GM12878 (cell line): ENCODE measurements around the gene TAGLN. TPM values are rescaled to one million over a fixed set of nuclear protein-coding genes. Genes with fewer than 3 reads are reported as not detected.

Source experiments
- ATAC-seq: fragments of 200-7000 bp; cut with Tn5 transposase; 3 replicates; pipeline ENCODE4 v1.9.1; 2020; ENCODE audit warnings: mild to moderate bottlenecking, moderate library complexity
- BruUV-seq: library from RNA; stranded (reverse); fragments of 400-500 nt; replicated peaks from 2 replicates; lab custom pipeline; 2021; lab: Mats Ljungman, UMichigan
- CTCF ChIA-PET: fragments of 300-600 bp; sonication (Branson Sonifier 250); formaldehyde crosslinking; extraction: SDS; loops from one replicate; lab custom pipeline; 2021; ENCODE audit warnings: inconsistent platforms; lab: Yijun Ruan, JAX
- POLR2A ChIA-PET: fragments of 350-600 bp; formaldehyde crosslinking; extraction: SDS; loops from one replicate; lab custom pipeline; 2021; ENCODE audit warnings: inconsistent platforms; lab: Charles Lee
- RAD21 ChIA-PET: fragments of 300-600 bp; sonication (Branson Sonifier 250); formaldehyde crosslinking; loops from one replicate; lab custom pipeline; 2023; ENCODE audit warnings: antibody characterized with exemption; ENCODE audit not compliant: unreplicated experiment; lab: Charles Lee
- SMC1A ChIA-PET: fragments of 300-600 bp; sonication (Branson Sonifier 250); formaldehyde crosslinking; loops from one replicate; lab custom pipeline; 2023; ENCODE audit not compliant: unreplicated experiment, uncharacterized antibody; lab: Charles Lee
- DNase-seq: peaks from one replicate; pipeline ENCODE4 v3.0.0-alpha.2; 2011; ENCODE audit warnings: low read depth, low spot score
- FAIRE-seq: peaks from 3 replicates; lab custom pipeline; 2011; peaks lifted over from hg19 to GRCh38; lab: Jason Lieb, UNC
- H2AFZ ChIP-seq: 2 replicates; pipeline ENCODE4 v1.6.0; 2011; ENCODE audit warnings: low read depth, low read length, control low read depth; ENCODE audit not compliant: control insufficient read depth
- H3K27ac ChIP-seq: 2 replicates; pipeline ENCODE4 v1.5.1; 2011; ENCODE audit warnings: control low read depth; ENCODE audit not compliant: control insufficient read depth, insufficient read depth
- H3K27me3 ChIP-seq, 2 experiments: replicated peaks in 1 of 2; 2 replicates each; pipeline versions ENCODE4 v1.6.0 to v1.6.1; 2011; ENCODE audit warnings: low read length in 1 of 2; ENCODE audit not compliant: control insufficient read depth in 2 of 2, insufficient read depth in 2 of 2
- H3K36me3 ChIP-seq, 2 experiments: 2 replicates each; pipeline ENCODE4 v1.5.1; 2011; ENCODE audit warnings: low read length in 1 of 2; ENCODE audit not compliant: control insufficient read depth in 2 of 2, insufficient read depth in 2 of 2
- H3K4me1 ChIP-seq: 2 replicates; pipeline ENCODE4 v1.6.1; 2011; ENCODE audit warnings: mild to moderate bottlenecking, low read length, moderate library complexity, mixed read lengths; ENCODE audit not compliant: control insufficient read depth, insufficient read depth
- H3K4me2 ChIP-seq: 2 replicates; pipeline ENCODE4 v1.6.0; 2011; ENCODE audit warnings: control low read depth; ENCODE audit not compliant: control insufficient read depth, insufficient read depth
- H3K4me3 ChIP-seq: fragments of 200-600 bp; sonication (generic); 2 replicates; pipeline ENCODE4 v1.5.1; 2016
- H3K79me2 ChIP-seq: 2 replicates; pipeline ENCODE4 v1.6.0; 2011; ENCODE audit warnings: low read length; ENCODE audit not compliant: control insufficient read depth, insufficient read depth
- H3K9ac ChIP-seq: 2 replicates; pipeline ENCODE4 v1.8.0; 2011; ENCODE audit warnings: low read length, control low read depth, mixed read lengths; ENCODE audit not compliant: control insufficient read depth, insufficient read depth
- H3K9me3 ChIP-seq: replicated peaks from 3 replicates; pipeline ENCODE4 v1.5.1; 2011; ENCODE audit warnings: mild to moderate bottlenecking, low read length; ENCODE audit not compliant: control insufficient read depth, insufficient read depth
- H4K20me1 ChIP-seq: 2 replicates; pipeline ENCODE4 v1.6.0; 2011; ENCODE audit not compliant: control insufficient read depth, insufficient read depth
- BRCA1 ChIP-seq: IDR thresholded peaks from 2 replicates; pipeline ENCODE4 v1.6.1; 2011; ENCODE audit warnings: low read depth, low read length, improper control_type of control experiment
- CBFB ChIP-seq: IDR thresholded peaks from 2 replicates; pipeline ENCODE4 v1.6.1; 2016; ENCODE audit warnings: antibody characterized with exemption, low read depth
- CBX3 ChIP-seq: fragments of 200-600 bp; sonication (generic); IDR thresholded peaks from 2 replicates; pipeline ENCODE4 v1.6.1; 2016; ENCODE audit warnings: low read depth, borderline replicate concordance
- CREB1 ChIP-seq: IDR thresholded peaks from 2 replicates; pipeline ENCODE4 v1.6.1; 2012; ENCODE audit warnings: low read depth, mild to moderate bottlenecking, inconsistent platforms
- FOXK2 ChIP-seq: fragments of 450-650 bp; IDR thresholded peaks from 2 replicates; pipeline ENCODE4 v1.6.1; 2017; ENCODE audit warnings: mild to moderate bottlenecking, moderate library complexity
- GABPA ChIP-seq: IDR thresholded peaks from 2 replicates; pipeline ENCODE4 v1.6.1; 2014; ENCODE audit warnings: antibody characterized with exemption, low read depth, mild to moderate bottlenecking, inconsistent platforms
- POLR2A ChIP-seq: IDR thresholded peaks from 2 replicates; pipeline ENCODE4 v1.6.1; 2011; ENCODE audit warnings: low read depth, mild to moderate bottlenecking, low read length
- RAD21 ChIP-seq: IDR thresholded peaks from 2 replicates; pipeline ENCODE4 v1.6.1; 2011; ENCODE audit warnings: mild to moderate bottlenecking, low read depth, low read length, moderate library complexity; ENCODE audit not compliant: insufficient read depth
- RB1 ChIP-seq: fragments of 450-650 bp; formaldehyde crosslinking; IDR thresholded peaks from 2 replicates; pipeline ENCODE4 v1.6.1; 2017; ENCODE audit warnings: mild to moderate bottlenecking, borderline replicate concordance
- RFX5 ChIP-seq: IDR thresholded peaks from 2 replicates; pipeline ENCODE4 v1.6.1; 2011; ENCODE audit warnings: low read depth, low read length, improper control_type of control experiment
- SRF ChIP-seq, 2 experiments: IDR thresholded peaks; 2 replicates each; pipeline ENCODE4 v1.6.1; 2011; ENCODE audit warnings: low read depth in 2 of 2, low read length in 2 of 2, mild to moderate bottlenecking in 1 of 2, moderate library complexity in 1 of 2
- STAT3 ChIP-seq: IDR thresholded peaks from 2 replicates; pipeline ENCODE4 v1.6.1; 2011; ENCODE audit warnings: low read depth, low read length, improper control_type of control experiment
- YBX1 ChIP-seq: fragments of 450-650 bp; IDR thresholded peaks from 2 replicates; pipeline ENCODE4 v1.6.1; 2016; ENCODE audit warnings: antibody characterized with exemption
- ZNF24 ChIP-seq: fragments of 450-650 bp; IDR thresholded peaks from 2 replicates; pipeline ENCODE4 v1.6.1; 2017; ENCODE audit warnings: antibody characterized with exemption, mild to moderate bottlenecking
- WGBS: methylation state at CpG from one replicate; pipeline ENCODE4 v1.1.6; 2016; ENCODE audit warnings: low lambda C conversion rate; ENCODE audit not compliant: insufficient replicate concordance, insufficient coverage; ENCODE audit errors: missing lambda C conversion rate; 5-methylcytosine and 5-hydroxymethylcytosine counted together
- in situ Hi-C: fragments of 300-500 bp; cut with MboI; formaldehyde crosslinking; loops from 9 replicates; pipeline ENCODE4 v1.14.3; 2018; ENCODE audit warnings: mixed read lengths
- intact Hi-C: fragments of 100-400 bp; cut with micrococcal nuclease; formaldehyde crosslinking; loops from one replicate; pipeline ENCODE4 v1.14.2; 2022; ENCODE audit not compliant: unreplicated experiment
- polyA plus RNA-seq, 11 experiments: library from polyadenylated mRNA; depleted of rRNA in 4 of 11; unstranded in 6 of 11; stranded (reverse) in 5 of 11; fragments of >200 nt; fragmentation: Nextera tagmentation in 4 of 11; fragmentation: Illumina TruSeq in 1 of 11; extraction: Ambion mirVana in 4 of 11; extraction: Trizol in 1 of 11; gene quantifications; 1 replicate in 1 of 11; 2 replicates in 10 of 11; pipeline versions ENCODE4 v1.2.1 to v1.2.3, GENCODE V29; 2011 to 2016; ENCODE audit warnings: inconsistent platforms in 2 of 11, missing spikeins in 2 of 11, low read depth in 1 of 11
- total RNA-seq, 4 experiments: library from RNA; depleted of rRNA in 3 of 4; stranded (reverse); fragments of >200 nt in 3 of 4; fragmentation: Illumina TruSeq in 1 of 4; extraction: Trizol in 1 of 4; gene quantifications; 2 replicates each; pipeline versions ENCODE4 v1.2.1 to v1.2.3, GENCODE V29; 2013 to 2021
- TF ChIP-seq, protein P1 (sequence below): IDR thresholded peaks from 2 replicates; pipeline ENCODE4 v1.6.1; 2012; ENCODE audit warnings: low read length, inconsistent platforms
- TF ChIP-seq, protein P2 (sequence below): fragments of 450-650 bp; IDR thresholded peaks from 2 replicates; pipeline ENCODE4 v1.6.1; 2018; ENCODE audit warnings: mild to moderate bottlenecking, low read depth, moderate library complexity; ENCODE audit not compliant: partially characterized antibody

TAGLN gene
- total and polyA plus RNA-seq, 10 of the 15 experiments (the other 5 are each of a cell fraction or from before 2014, with no cell fraction given): 0.26 to 4.6 (median 1.7) TPM

DNA sequence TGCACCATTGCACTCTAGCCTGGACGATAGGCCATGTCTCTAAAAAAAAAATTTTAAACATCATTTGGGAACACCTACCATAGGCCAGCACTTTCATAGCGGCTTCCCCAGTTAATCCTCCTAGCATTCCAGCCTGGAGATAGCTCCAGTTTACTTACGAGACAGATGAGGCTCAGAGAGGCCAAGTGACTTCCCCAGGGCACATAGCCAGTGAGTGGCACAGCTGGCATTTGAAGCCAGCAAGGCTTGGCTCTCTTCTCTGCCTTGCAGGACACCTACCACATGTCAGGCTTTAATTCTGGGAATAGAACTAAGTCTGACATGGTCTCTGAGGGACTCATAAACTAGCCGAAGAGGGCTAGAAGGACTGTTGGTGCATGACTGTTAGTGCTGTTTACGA is 4.9 kb upstream of the TAGLN start:
- no peak overlapping the region for H2AFZ ChIP-seq
- no peaks in the 10 kb centered on the region for H3K9me3 ChIP-seq
- SMC1A ChIA-PET: interaction anchor here (1.1 to 1.9 kb wide), 2 partner anchors 13 to 33 kb away, joined by 4 to 6 read pairs; no protein-coding TSS in a partner anchor
- no peaks in the 10 kb centered on the region for H4K20me1 ChIP-seq
- POLR2A ChIA-PET: no interaction called here
- peaks cover 3 to 4% of the 10 kb centered on the region in 2 experiments; a peak in 3 of 4 replicates for H3K36me3 ChIP-seq
- CTCF ChIA-PET: interaction anchor here (3.0 to 4.0 kb wide), 2 partner anchors 13 to 33 kb away, joined by 16 to 18 read pairs; no protein-coding TSS in a partner anchor
- RAD21 ChIA-PET: interaction anchor here (1.1 kb wide), 1 partner anchor 13 kb away, joined by 3 read pairs; no protein-coding TSS in a partner anchor
- H3K79me2 ChIP-seq: no peaks in the 10 kb centered on the region
- H3K27ac ChIP-seq: no peak overlapping the region
- TF ChIP-seq FOXK2: no peak
- peaks cover 12% of the 10 kb centered on the region for H3K4me1 ChIP-seq
- 96% methylated on average over 5 of the region's 5 CpGs for WGBS
- H3K27me3 ChIP-seq: no peaks in the 10 kb centered on the region
- BruUV-seq: no TSS peak
- in situ Hi-C loops: no loop called here
- H3K9ac ChIP-seq: no peak overlapping the region
- no peak overlapping the region for H3K4me2 ChIP-seq
- FAIRE-seq (no peak), ATAC-seq (no peak), DNase-seq (no peak)
- no peak overlapping the region for H3K4me3 ChIP-seq
- intact Hi-C loops: no loop called here

DNA sequence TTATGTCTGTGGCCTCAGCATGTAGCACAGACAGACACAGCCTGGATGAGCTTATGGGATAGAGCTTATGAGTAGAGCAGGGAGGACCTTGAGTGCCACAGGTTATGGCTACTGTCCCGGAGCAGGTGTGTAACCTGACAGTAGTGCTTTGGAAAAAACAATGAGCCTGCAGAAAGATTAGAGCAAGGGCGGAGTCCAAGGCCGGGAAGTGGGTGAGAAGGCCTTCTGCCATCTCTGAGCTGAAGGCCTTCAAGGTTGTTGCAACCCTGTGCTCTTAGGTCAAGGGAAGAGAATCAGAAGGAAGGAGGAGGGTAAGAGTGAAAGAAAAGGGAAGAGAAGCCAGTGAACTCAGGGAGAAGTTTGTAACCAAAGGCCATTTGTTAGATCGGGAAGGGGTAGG is 3.9 kb upstream of the TAGLN start:
- CTCF ChIA-PET: interaction anchor here (3.0 to 4.0 kb wide), 2 partner anchors 14 to 32 kb away, joined by 16 to 18 read pairs; no protein-coding TSS in a partner anchor
- H3K4me3 ChIP-seq: no peak overlapping the region
- DNase-seq: no peak
- intact Hi-C loops (no loop called here), in situ Hi-C loops (no loop called here)
- no peaks in the 10 kb centered on the region for H3K27me3 ChIP-seq
- WGBS: 95% methylated on average over 4 of the region's 4 CpGs
- SMC1A ChIA-PET: interaction anchor here (1.1 to 1.9 kb wide), 2 partner anchors 14 to 32 kb away, joined by 4 to 6 read pairs; no protein-coding TSS in a partner anchor
- no peaks in the 10 kb centered on the region for H4K20me1 ChIP-seq
- H3K9ac ChIP-seq: no peak overlapping the region
- no peak for FAIRE-seq
- H2AFZ ChIP-seq: no peak overlapping the region
- H3K27ac ChIP-seq: no peak overlapping the region
- H3K79me2 ChIP-seq: no peaks in the 10 kb centered on the region
- H3K4me2 ChIP-seq: no peak overlapping the region
- POLR2A ChIA-PET: interaction anchor here (0.7 kb wide), 1 partner anchor 1067 kb away, joined by 3 read pairs; no protein-coding TSS in a partner anchor
- no TSS peak for BruUV-seq
- no peaks in the 10 kb centered on the region for H3K9me3 ChIP-seq
- H3K4me1 ChIP-seq: peaks cover 2% of the 10 kb centered on the region
- RAD21 ChIA-PET: no interaction called here
- no peak for ATAC-seq
- H3K36me3 ChIP-seq: peaks cover 3 to 4% of the 10 kb centered on the region in 2 experiments; a peak in 3 of 4 replicates
- no peak for TF ChIP-seq YBX1
- no peak for TF ChIP-seq RAD21
- TF ChIP-seq CBX3: no peak
- TF ChIP-seq POLR2A: no peak
- TF ChIP-seq SRF (IDR thresholded peaks at IDR 0.05; ENCODE audit: low read depth in 2 of 2, low read length in 2 of 2): no peak
- no peak for TF ChIP-seq CBFB
- TF ChIP-seq, protein P1, sequence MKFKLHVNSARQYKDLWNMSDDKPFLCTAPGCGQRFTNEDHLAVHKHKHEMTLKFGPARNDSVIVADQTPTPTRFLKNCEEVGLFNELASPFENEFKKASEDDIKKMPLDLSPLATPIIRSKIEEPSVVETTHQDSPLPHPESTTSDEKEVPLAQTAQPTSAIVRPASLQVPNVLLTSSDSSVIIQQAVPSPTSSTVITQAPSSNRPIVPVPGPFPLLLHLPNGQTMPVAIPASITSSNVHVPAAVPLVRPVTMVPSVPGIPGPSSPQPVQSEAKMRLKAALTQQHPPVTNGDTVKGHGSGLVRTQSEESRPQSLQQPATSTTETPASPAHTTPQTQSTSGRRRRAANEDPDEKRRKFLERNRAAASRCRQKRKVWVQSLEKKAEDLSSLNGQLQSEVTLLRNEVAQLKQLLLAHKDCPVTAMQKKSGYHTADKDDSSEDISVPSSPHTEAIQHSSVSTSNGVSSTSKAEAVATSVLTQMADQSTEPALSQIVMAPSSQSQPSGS: no peak
- no peak for TF ChIP-seq RFX5
- no peak for TF ChIP-seq CREB1
- TF ChIP-seq BRCA1: no peak
- no peak for TF ChIP-seq GABPA
- TF ChIP-seq RB1: no peak
- TF ChIP-seq, protein P2, sequence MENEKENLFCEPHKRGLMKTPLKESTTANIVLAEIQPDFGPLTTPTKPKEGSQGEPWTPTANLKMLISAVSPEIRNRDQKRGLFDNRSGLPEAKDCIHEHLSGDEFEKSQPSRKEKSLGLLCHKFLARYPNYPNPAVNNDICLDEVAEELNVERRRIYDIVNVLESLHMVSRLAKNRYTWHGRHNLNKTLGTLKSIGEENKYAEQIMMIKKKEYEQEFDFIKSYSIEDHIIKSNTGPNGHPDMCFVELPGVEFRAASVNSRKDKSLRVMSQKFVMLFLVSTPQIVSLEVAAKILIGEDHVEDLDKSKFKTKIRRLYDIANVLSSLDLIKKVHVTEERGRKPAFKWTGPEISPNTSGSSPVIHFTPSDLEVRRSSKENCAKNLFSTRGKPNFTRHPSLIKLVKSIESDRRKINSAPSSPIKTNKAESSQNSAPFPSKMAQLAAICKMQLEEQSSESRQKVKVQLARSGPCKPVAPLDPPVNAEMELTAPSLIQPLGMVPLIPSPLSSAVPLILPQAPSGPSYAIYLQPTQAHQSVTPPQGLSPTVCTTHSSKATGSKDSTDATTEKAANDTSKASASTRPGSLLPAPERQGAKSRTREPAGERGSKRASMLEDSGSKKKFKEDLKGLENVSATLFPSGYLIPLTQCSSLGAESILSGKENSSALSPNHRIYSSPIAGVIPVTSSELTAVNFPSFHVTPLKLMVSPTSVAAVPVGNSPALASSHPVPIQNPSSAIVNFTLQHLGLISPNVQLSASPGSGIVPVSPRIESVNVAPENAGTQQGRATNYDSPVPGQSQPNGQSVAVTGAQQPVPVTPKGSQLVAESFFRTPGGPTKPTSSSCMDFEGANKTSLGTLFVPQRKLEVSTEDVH: no peak
- no peak for TF ChIP-seq STAT3
- TF ChIP-seq ZNF24: no peak
